HepG2 (cell line): ENCODE data around the gene ERICH6.

Experiments used
- CBX2 ChIP-seq, 2 experiments: fragments of 200-600 bp in 1 of 2; sonication (generic); formaldehyde crosslinking in 1 of 2; IDR thresholded peaks; 2 replicates each; pipeline versions ENCODE4 v1.7.0 to v1.8.1; 2018 to 2022; ENCODE audit warnings: low read depth in 2 of 2, low read length in 1 of 2, mild to moderate bottlenecking in 1 of 2, missing genetic modification reagents in 1 of 2
- KLF16 ChIP-seq, 2 experiments: sonication (generic) in 1 of 2; formaldehyde crosslinking in 1 of 2; IDR thresholded peaks; 2 replicates each; pipeline versions ENCODE4 v1.6.1 to v1.8.0; 2016 to 2023; ENCODE audit warnings: missing genetic modification reagents in 2 of 2, missing compliant biosample characterization in 1 of 2
- MYC ChIP-seq: sonication (generic); formaldehyde crosslinking; IDR thresholded peaks from 2 replicates; pipeline ENCODE4 v1.9.0; 2021; ENCODE audit warnings: missing genetic modification reagents, borderline replicate concordance
- ZBTB21 ChIP-seq: sonication (generic); formaldehyde crosslinking; IDR thresholded peaks from 2 replicates; pipeline ENCODE4 v1.4.0; 2020; ENCODE audit warnings: missing genetic modification reagents

GRCh38 chr3:150725548-150725947 lies 21.8 kb upstream of the ERICH6 start:
- TF ChIP-seq ZBTB21 (no peak), CBX2 (IDR thresholded peaks at IDR 0.05; ENCODE audit: low read depth, low read length) (no peak), CBX2 (CRISPR knock-in tag; IDR thresholded peaks at IDR 0.05; ENCODE audit: low read depth) (no peak), KLF16 (CRISPR knock-in tag; IDR thresholded peaks at IDR 0.05) (no peak), MYC (CRISPR knock-in tag) (no peak)
